Posterior cingulate gyrus (tissue), 11 donors: ENCODE results near the gene SF3B4.
A peak's percentile ranks its signal among the peaks of the same experiment; 100 is the strongest.
"Not testable (repeated sequence)": the region's sequence is repeated elsewhere in the genome, so short reads cannot be mapped to it uniquely, and the experiment has no call there.

Source experiments
- DNase-seq, 10 donors: peaks; one replicate each; pipeline versions ENCODE4 v3.0.0 to v3.0.0-alpha.2; 2020 to 2021; ENCODE audit warnings: mixed read lengths in 3 of 10
- intact Hi-C: fragments of 100-400 bp; cut with DNase I; formaldehyde crosslinking; loops from one replicate; pipeline ENCODE4 v1.15.1; 2023

Gene SF3B4

GRCh38 chr1:149899460-149900284 is 27.9 kb downstream of the SF3B4 start, which contains the start of gene BOLA1:
Gene BOLA1, plus strand, starts transcription at chr1:149899568. Its CDS starts 492 bp downstream, at chr1:149900060.
- peak; percentile 92 to 99 (median 96) for DNase-seq
- intact Hi-C loops: loop anchor here (1.0 to 5.0 kb wide), 2 partner anchors 10 to 33 kb away; no protein-coding TSS in a partner anchor

DNA sequence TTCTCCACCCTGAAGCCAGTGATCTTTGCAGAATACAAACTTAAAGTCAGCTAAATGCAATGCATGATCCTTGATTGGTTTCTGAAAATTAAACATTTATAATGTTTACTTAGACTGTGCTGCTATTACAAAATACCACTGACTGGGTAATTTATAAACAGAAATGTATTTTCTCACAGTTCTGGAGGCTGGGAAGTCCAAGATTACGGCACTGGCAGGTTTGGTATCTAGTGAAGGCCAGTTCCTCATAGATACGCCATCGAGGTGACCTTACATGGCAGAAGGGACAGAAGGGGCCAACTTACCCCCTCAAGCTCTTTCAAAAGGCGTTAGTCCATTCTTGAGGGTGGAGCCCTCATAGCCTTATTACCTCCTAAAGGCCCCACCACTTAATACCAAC is 31.0 kb downstream of the SF3B4 start:
- intact Hi-C loops: loop anchor here (5.0 kb wide), 1 partner anchor 36 kb away; no protein-coding TSS in a partner anchor
- no peak for DNase-seq

- intact Hi-C loops: loop anchor here (1.0 kb wide), 1 partner anchor 10 kb away; the partner anchor contains the start of gene BOLA1
- no peak for DNase-seq
Measured at GRCh38 chr1:149888999-149889289, 38.7 kb downstream of the SF3B4 start.

DNA sequence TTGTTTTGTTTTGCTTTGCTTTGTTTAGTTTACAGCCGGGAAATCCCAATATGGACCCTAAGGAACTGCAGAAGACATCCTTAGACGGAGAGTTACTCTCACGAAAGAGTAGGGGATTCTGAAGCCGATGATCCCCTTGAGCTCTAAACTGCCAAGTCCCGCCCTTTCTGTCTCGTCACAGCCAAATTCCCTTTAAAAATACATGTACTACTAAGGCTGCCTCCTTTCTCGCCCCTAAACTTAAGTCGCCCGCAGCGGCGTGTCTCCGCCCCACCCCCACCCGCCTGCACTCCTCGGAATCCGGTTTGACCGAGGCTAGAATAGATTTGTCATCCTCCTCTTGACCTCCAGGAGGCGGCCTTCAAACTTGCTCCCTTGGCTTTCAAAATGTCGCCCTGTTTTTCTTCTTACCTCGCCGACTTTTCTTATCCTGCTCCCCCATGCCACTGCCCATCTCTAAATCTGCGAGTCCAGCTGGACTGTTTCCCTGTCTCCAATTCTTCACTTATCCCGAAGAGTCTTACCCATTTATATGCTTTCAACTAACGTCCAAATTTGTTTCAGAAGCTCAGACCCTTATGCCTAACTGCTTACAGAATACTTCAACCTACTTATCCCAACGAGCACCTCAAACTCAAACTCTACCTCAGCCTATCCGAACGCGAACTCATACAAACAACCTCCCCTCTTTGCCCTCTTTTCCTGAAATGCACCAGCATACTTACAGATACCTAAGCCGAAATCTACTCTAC is 39.2 kb downstream of the SF3B4 start:
- intact Hi-C loops: no loop called here
- peak in 9 of 10 donors; percentile 31 to 88 (median 61) for DNase-seq

DNA sequence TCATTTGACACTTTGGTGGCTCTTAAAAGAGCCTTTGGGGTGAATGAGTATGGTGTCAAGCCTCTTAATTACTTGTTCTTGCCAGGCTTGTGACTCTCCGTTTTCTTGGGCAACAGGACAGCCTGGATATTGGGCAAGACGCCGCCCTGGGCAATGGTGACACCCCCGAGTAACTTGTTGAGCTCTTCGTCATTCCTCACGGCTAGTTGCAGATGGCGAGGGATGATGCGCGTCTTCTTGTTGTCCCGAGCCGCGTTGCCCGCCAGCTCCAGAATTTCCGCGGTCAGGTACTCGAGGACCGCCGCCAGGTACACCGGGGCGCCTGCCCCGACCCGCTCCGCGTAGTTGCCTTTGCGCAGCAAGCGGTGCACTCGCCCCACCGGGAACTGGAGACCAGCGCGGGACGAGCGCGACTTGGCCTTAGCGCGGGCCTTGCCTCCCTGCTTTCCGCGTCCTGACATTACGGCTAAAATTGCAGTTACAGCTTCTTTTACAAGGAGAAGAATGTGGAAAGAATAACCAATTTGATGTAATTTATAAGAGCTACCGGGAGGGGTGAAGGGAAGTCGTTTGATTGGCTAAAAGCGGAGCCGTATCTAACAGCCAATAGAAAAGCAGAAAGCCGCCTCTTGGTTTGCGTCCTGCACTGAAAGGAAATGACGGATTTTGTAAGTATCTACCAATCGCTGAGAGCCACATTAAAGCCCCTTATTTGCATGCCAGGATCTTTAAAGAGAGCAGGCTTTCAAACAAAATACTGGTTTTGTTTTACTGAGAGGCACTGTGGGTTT is 40.0 kb downstream of the SF3B4 start:
- peak; percentile 38 to 95 (median 74) for DNase-seq
- intact Hi-C loops: no loop called here

DNA sequence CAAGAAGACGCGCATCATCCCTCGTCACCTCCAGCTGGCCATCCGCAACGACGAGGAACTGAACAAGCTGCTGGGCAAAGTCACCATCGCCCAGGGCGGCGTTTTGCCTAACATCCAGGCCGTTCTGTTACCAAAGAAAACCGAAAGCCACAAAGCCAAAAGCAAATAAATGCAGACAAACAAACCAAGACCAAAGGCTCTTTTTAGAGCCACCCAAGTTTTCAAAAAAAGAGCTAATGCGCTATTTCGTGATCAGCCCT is 40.5 kb downstream of the SF3B4 start:
- intact Hi-C loops, DNase-seq: not testable (repeated sequence)

- intact Hi-C loops: no loop called here
- peak; percentile 74 to 98 (median 84) for DNase-seq
Measured at GRCh38 chr1:149886396-149887195, 41.0 kb downstream of the SF3B4 start.

- DNase-seq, intact Hi-C loops: not testable (repeated sequence)
Measured at GRCh38 chr1:149886121-149886395, 41.5 kb downstream of the SF3B4 start.

DNA sequence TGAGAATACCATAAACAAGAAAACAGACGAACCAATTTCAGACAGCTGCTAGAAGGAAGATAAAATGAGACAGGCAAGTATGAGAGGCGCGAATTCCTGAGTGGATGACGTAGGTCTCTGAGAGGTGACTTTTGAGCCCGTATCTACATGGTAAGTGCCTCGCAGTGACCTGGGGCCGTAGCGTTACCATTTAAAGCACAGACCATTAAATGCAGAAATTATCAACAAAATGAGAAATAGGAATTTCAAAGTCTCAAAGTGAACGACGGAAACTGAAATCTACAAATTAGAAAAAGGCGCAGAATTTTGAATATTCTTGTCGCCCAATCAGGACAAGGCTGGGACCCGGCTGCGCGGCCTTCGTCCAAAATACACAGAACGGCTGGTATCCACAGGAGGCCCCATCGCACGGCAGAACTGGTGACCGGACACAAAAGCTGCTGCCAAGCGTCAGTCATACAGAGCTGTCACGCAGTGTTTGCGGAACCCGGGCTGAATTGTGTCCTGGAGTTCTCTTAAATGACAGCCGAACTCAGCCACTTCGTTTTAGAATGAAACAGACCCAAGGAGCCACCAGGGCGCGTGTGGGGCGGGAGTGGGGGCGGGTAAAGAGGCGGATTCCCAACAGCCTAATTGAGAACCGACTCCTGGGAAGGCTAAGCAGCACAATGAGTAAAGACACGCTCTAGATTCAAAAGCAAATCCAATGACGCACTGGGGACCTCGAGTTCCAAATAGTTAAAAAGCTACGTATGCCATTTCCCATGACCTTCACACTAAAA is 42.1 kb downstream of the SF3B4 start:
- intact Hi-C loops: no loop called here
- DNase-seq: peak; percentile 73 to 97 (median 84)

DNA sequence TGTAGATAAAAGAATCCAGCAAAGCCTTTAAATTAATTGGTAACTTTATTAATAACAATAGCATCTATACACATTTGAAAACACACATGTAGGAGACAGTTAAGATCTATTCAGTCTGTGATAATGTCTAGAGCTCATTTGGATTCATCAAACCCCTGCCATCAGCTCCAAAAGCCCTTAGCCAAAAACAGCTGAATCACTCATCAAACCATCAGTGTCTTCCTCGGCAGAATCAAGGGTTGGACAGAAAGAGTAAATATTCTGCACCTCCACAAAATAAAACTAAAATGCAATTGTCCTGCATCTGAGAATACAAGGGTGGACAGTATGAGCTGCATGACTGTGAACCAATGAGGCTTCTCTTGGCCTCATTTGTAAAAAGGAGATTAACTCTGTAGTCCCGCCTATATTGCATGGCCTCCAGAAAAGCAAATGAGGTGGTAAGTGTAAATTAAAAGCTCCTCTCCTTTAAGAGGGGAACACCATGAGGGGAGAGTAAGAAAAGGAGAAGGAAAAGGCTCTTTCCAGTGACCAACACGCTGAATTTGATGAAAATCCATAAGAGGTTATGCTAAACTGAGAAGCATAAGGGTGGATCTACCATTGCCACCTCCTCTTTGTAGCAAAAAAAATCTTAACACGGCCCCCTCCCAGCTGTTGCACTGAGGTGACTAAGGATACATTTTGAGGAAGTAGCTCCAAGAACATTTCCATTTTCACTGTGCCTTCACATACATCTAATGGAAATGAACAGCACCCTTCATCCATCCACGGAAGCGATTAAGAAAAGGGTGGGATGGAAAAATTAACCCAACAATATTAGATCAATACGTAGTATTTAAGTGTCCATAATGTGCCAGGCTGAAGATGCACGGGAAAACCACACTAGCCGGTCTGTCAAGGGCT is 42.9 kb downstream of the SF3B4 start:
- intact Hi-C loops: no loop called here
- DNase-seq: no peak

DNA sequence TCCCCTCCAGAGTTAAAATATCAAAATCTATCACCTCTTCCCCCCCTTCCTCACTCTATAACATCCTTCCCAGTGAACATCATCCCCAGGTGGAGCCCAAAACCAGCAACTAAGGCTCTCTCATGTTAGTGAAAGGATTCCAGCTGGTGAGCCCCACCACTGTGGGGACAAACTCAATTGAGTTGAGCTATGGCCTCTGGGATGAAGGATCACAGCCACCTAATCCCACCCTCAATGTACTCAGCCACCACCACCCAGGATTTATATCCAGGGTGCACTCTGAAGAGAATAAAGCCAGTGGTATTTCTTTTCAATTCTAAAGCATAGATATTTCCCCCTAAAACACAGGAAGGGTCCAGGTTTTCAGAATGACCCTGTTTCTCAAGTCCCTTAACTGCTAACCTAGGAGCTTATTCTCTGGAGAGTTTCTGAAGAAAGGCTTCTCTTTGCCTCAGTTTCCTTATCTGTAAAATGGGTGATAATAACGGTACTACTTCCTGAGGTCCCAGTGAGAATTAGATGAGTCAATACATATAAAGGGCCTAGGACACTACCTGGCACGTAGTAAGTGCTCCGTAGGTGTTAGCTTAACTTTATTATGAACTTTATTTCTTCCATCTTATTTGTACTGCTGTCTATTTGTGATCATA is 43.9 kb downstream of the SF3B4 start:
- intact Hi-C loops: no loop called here
- DNase-seq: no peak

- intact Hi-C loops: no loop called here
Measured at GRCh38 chr1:149881876-149882275, 45.7 kb downstream of the SF3B4 start.

GRCh38 chr1:149879556-149879955 is 48.0 kb downstream of the SF3B4 start:
- intact Hi-C loops: no loop called here
- no peak for DNase-seq

More at GRCh38 chr1:149881876-149882275, 45.7 kb downstream of the SF3B4 start:
- DNase-seq: no peak

DNA sequence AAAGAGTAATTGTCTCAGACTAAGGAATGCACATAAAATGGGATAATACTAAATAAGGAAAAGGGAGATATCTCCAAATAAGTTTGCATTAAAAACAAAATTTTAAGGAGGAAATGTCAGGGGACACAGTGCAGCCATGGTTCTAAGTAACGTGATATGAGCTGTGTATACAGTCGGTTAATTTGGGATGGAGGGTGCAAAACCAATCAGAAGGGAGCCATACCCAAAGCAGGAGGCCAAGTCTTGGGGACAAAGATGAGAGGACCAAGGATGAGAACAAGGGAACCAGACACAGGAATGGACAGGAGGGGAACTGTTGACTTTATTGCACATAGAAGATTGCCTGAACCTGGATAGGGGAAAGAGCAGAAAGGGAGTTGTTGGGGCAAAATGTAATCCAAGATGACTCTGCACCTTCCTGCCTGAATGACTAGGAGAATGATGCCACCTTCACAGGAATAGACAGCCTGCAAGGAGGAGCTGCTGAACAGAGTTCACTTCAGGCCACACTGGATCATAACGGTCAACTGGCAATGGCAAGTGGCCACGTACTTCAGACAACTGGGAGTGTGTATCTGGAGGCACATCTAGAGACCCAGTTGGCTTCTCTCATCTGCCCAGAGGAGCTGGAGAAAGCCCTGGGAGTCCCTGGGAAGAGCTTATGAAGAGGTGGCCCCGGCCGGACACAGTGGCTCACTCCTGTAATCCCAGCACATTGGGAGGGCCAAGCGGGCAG is 50.2 kb downstream of the SF3B4 start:
- DNase-seq: no peak
- intact Hi-C loops: no loop called here
